ENCODE data around the gene SNPH.

GRCh38 chr20:1317545-1318255 is 51.6 kb downstream of the SNPH start:
- no peak for TF ChIP-seq CTCF (IDR thresholded peaks at IDR 0.05; ENCODE audit: low read depth, low read length, missing input control)
- no peak for TF ChIP-seq TAF1 (conservative IDR thresholded peaks at IDR 0.05)
- no peak for TF ChIP-seq MAX (IDR thresholded peaks at IDR 0.05)
- peak in 1 of 2 donors; percentile 18 for TF ChIP-seq RAD21 (IDR thresholded peaks at IDR 0.05)
- TF ChIP-seq REST (IDR thresholded peaks at IDR 0.05), result no peak
- no peak for TF ChIP-seq EGR1 (IDR thresholded peaks at IDR 0.05; ENCODE audit: low read depth in 2 of 2)
- no peak for TF ChIP-seq SP1 (IDR thresholded peaks at IDR 0.05)
- TF ChIP-seq ATF3 (IDR thresholded peaks at IDR 0.05), result no peak
- TF ChIP-seq JUND (IDR thresholded peaks at IDR 0.05), result no peak
- TF ChIP-seq GABPA (IDR thresholded peaks at IDR 0.05 in 1 of 2, conservative IDR thresholded peaks at IDR 0.05 in 1 of 2), result no peak

Measured in liver (tissue), 3 donors.